HG03565 (cell line): Measurements from ENCODE around the gene CUEDC1.
"Not testable (repeated sequence)": the region's sequence is repeated elsewhere in the genome, so short reads cannot be mapped to it uniquely, and the experiment has no call there.

Source experiments
- ATAC-seq: cut with Tn5 transposase; IDR thresholded peaks from one replicate; pipeline ENCODE4 v1.9.1; 2021; ENCODE audit warnings: mild to moderate bottlenecking, moderate library complexity; ENCODE audit not compliant: unreplicated experiment

CUEDC1 gene

GRCh38 chr17:57849163-57849873 is 105.9 kb downstream of the CUEDC1 start:
- ATAC-seq = no peak

DNA sequence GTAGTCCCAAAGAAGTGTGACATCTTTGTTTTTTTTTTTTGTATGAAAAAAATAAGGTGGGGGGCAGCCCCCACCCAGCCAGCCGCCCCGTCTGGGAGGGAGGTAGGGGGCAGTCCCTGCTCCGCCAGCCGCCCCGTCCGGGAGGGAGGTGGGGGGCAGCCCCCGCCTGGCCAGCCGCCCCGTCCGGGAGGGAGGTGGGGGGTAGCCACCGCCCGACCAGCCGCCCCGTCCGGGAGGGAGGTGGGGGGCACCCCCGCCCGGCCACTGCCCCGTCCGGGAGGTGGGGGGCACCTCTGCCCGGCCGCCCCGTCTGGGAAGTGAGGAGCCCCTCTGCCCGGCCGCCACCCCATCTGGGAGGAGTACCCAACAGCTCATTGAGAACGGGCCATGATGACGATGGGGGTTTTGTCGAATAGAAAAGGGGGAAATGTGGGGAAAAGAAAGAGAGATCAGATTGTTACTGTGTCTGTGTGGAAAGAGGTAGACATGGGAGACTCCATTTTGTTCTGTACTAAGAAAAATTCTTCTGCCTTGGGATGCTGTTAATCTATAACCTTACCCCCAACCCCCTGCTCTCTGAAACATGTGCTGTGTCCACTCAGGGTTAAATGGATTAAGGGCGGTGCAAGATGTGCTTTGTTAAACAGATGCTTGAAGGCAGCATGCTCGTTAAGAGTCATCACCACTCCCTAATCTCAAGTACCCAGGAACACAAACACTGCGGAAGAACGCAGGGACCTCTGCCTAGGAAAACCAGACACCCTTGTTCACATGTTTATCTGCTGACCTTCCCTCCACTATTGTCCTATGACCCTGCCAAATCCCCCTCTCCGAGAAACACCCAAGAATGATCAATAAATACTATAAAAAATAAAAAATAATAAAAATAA is 108.9 kb downstream of the CUEDC1 start:
- ATAC-seq = not testable (repeated sequence)

- no peak for ATAC-seq
Measured at GRCh38 chr17:57842280-57842679, 112.9 kb downstream of the CUEDC1 start.

GRCh38 chr17:57839571-57839923 is 115.7 kb downstream of the CUEDC1 start:
- no peak for ATAC-seq

GRCh38 chr17:57838857-57839570 is 116.2 kb downstream of the CUEDC1 start:
- ATAC-seq = no peak

DNA sequence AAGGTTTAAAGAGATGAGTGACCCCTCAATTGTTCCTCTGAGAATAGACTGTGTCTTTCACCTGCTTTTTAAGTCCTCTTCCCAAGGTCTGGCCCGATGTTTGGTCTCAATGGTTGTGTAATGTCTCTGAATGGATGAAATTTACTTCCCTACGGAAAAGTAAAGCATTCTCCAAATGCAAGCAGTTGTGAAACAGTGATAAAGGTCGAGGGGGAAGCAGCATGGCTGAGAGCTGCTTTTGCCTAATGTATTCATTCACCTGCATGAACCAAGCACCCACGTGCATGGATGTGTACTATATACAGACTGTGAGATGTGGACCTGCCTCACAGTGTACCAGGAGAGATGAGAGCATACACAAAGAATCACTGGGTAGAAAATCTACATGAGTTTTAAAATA is 116.8 kb downstream of the CUEDC1 start:
- no peak for ATAC-seq

DNA sequence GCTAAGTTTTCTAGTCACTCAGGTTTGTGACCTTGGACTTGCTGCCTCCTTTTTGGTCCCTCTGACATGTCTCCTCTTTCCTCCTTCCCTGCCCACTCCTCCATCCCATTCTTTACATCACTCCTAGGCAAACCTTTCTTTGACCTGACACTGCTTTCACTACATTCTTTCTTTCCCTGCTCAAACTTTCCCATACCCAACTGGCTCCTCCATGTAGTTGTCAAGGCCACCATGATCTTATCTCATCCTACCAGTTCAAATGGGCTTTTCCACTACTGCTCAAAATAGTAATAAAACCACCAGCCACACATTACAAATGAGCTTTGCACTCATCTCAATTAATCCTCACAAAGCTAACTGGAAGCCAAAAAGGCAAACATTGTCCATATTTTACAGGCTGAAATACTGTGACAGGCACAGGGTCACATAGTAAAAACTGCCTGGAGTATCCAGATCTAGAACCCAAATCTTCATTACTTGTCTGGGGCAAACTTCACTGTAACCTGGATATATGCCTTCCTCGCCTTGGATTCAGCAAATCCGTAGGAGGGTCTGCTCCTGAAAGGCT is 119.8 kb downstream of the CUEDC1 start:
- no peak for ATAC-seq

DNA sequence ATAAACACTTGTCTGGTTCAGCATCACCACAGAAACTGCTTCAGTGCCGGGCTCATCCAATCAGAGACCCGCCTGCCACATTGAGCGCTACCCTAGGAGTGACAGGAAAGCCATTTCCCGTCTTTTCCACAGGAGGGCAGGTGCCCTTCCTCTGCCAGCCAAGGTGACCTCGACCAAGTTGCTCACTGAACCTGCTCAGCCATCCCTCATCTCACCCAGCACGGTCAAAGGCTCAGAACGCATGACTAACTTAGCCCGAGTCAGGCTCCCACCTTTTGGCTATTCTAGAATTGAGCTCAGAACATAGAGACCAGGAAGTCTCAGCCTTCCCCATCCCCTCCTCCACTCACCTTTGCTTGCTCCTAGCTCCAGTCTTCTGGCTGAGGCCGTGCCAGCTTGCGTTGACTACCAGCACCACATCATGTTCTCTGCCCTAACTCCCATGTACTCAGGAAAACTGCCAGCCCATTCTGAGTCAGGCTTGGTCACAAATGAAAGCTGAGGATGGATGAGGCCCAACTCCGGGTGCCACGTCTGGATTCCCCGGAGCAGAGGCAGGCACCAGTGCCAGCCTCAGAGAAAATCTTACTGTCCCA is 121.0 kb downstream of the CUEDC1 start:
- ATAC-seq = no peak

- ATAC-seq = no peak
Measured at GRCh38 chr17:57833179-57833939, 121.9 kb downstream of the CUEDC1 start.

GRCh38 chr17:57832314-57833178 is 122.7 kb downstream of the CUEDC1 start:
- ATAC-seq = no peak

DNA sequence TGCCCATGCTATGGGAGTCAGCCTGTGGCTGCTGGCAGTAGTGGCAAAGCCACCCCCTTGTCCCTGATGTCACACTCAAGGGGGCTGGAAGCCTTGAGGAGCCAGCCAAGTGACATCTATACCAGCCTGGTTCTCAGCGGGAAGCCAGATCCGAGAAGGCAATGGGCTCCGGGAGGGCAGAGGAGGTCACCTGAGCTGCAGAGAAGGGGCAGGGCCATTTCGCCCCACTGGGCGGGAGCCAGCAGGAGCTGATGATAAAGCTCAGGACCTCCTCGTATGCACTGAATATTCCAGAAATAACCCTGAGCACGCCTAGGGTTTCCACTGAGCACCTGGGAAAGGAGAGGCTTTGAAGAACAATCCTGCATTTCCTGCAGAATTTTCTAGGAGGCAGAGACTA is 124.3 kb downstream of the CUEDC1 start:
- no peak for ATAC-seq

DNA sequence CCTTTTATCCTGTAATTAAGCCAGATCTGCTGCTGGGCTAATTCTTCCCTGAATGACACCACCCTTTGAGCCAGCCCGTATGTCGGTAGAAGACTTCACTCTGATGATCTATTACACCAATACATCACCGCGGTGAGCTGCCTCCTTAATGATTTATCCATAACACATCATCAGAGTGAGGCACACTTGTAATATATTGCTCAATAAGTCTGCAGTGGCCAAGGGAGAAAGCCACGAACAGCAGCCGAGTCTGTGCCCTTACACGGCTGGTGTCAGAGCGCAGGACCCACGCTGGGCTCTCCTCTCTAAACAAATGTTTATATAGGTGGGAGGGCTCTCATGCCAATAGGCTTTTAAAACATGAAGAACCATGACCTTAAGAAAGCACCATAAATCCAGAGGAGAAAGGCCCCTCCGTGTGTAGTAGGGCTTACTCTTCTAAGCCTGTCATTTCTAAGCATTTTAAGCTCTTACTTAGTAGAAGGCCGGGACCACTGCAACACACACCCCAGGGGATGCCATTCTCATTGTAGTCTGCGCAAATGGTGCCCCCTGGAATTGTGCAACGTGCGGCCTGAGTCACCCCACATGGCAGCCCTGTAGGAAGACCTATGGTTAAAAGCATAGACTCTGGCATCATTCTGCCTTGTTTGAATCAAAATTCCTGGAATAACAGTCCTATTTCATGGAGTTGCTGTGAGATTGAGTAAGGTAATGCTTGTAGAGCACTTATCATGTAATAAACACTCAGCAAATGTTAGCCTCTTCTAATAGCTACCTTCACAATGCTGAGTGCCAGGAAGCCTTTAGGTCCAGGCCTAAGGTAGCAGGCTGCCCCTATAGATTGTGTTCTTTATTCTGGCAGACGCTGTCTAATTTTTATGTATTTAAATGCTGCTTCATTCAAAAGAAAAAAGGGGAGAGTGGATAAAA is 131.5 kb downstream of the CUEDC1 start:
- ATAC-seq = no peak

DNA sequence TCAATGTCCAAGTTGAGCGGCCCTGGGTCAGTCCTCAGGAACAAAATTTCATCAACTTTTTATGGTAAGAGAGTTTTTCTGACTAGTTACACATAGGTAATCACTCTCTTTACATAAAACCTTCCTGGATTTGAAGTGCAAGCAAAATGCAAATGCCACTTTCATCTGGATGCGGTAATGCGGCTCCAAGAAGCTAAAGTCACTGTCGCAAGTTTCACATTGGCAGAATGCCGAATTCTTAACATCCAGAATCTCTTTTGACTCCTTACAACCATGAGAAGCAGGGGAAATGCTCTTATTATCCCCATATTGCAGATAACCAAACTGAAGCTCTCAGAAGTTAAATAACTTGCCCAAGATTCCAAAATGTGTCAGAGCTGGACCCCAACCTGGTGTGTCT is 135.3 kb downstream of the CUEDC1 start:
- no peak for ATAC-seq

GRCh38 chr17:57819285-57819684 is 135.9 kb downstream of the CUEDC1 start:
- ATAC-seq = no peak

DNA sequence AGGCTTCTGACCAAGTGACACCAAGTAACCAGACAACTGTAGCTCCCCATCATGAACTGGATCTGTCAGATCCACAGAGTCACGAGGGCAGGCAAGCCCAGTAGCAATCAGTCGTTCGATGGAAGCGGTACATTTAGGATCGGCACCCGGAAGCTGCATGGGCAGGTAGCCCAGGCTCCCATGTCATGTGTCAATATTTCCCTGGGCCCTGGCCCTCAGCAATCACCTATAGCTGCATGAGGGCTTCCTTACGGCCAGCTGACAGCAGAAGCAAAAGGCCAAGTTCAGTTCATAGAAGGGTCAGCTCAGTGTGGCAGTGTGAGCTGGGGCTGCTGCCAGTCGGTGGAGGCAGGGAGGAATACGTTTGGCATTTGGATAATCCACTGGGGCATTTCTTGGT is 137.1 kb downstream of the CUEDC1 start:
- no peak for ATAC-seq

- no peak for ATAC-seq
Measured at GRCh38 chr17:57817299-57817698, 137.9 kb downstream of the CUEDC1 start.

- ATAC-seq = no peak
Measured at GRCh38 chr17:57814421-57814820, 140.8 kb downstream of the CUEDC1 start.

GRCh38 chr17:57811638-57812280 is 143.5 kb downstream of the CUEDC1 start:
- ATAC-seq = no peak
